Mucosa of gallbladder (tissue), 1 donor: ENCODE measurements around the gene URGCP. TPM values are rescaled to one million over a fixed set of nuclear protein-coding genes. Genes with fewer than 3 reads are reported as not detected.

ENCODE experiments used
- DNase-seq: peaks from one replicate; pipeline ENCODE4 v3.0.0-alpha.2; 2020; ENCODE audit warnings: low spot score
- total RNA-seq: library from RNA; stranded (reverse); gene quantifications from one replicate; pipeline ENCODE4 v1.2.1, GENCODE V29; 2021
- donor health status: DM: no; HTN: no; CAD: no.

The URGCP gene
- total RNA-seq, 1 donor from 2014 or later: 38.4 TPM

- no peak for DNase-seq
Observed at GRCh38 chr7:43876241-43876640, 30.2 kb downstream of the URGCP start.

- DNase-seq: no peak
Observed at GRCh38 chr7:43873300-43873699, 33.1 kb downstream of the URGCP start.

GRCh38 chr7:43872406-43873110 is 33.8 kb downstream of the URGCP start:
- DNase-seq: no peak

GRCh38 chr7:43871064-43871463 is 35.3 kb downstream of the URGCP start:
- no peak for DNase-seq

GRCh38 chr7:43870316-43870715 is 36.1 kb downstream of the URGCP start:
- DNase-seq: no peak

- peak; percentile 48 for DNase-seq
Observed at GRCh38 chr7:43869867-43870240, 36.5 kb downstream of the URGCP start.

GRCh38 chr7:43869006-43869866 is 37.2 kb downstream of the URGCP start, which contains the start of gene MRPS24:
Gene MRPS24, minus strand, starts transcription at chr7:43869517. Its CDS starts 22 bp downstream, at chr7:43869495.
- DNase-seq: peak; percentile 96

GRCh38 chr7:43868681-43869005 is 37.8 kb downstream of the URGCP start:
- DNase-seq: no peak

- no peak for DNase-seq
Observed at GRCh38 chr7:43868181-43868580, 38.2 kb downstream of the URGCP start.

GRCh38 chr7:43865277-43865676 is 41.1 kb downstream of the URGCP start:
- no peak for DNase-seq

GRCh38 chr7:43864126-43864525 is 42.3 kb downstream of the URGCP start:
- no peak for DNase-seq

- no peak for DNase-seq
Observed at GRCh38 chr7:43856996-43857395, 49.4 kb downstream of the URGCP start.

GRCh38 chr7:43856316-43856715 is 50.1 kb downstream of the URGCP start:
- no peak for DNase-seq

GRCh38 chr7:43855176-43855575 is 51.2 kb downstream of the URGCP start:
- DNase-seq: no peak

GRCh38 chr7:43851805-43852204 is 54.6 kb downstream of the URGCP start:
- no peak for DNase-seq

GRCh38 chr7:43850348-43851116 is 55.9 kb downstream of the URGCP start:
- no peak for DNase-seq

- no peak for DNase-seq
Observed at GRCh38 chr7:43849047-43849446, 57.3 kb downstream of the URGCP start.

- DNase-seq: no peak
Observed at GRCh38 chr7:43847496-43847895, 58.9 kb downstream of the URGCP start.

GRCh38 chr7:43844662-43845061 is 61.7 kb downstream of the URGCP start:
- no peak for DNase-seq

GRCh38 chr7:43844257-43844656 is 62.1 kb downstream of the URGCP start:
- no peak for DNase-seq

GRCh38 chr7:43843296-43843695 is 63.1 kb downstream of the URGCP start:
- no peak for DNase-seq

- DNase-seq: no peak
Observed at GRCh38 chr7:43838201-43838658, 68.2 kb downstream of the URGCP start.
